Lung (tissue), 12 donors: ENCODE data around the gene ITGAV. TPM values are rescaled to one million over a fixed set of nuclear protein-coding genes. Genes with fewer than 3 reads are reported as not detected.

Experiments
- ATAC-seq: fragments of 200-7000 bp; cut with Tn5 transposase; one replicate; pipeline ENCODE4 v1.9.1; 2020; ENCODE audit warnings: moderate number of reproducible peaks; ENCODE audit not compliant: insufficient read depth, low FRiP score
- DNase-seq, 3 donors: peaks; one replicate each; pipeline ENCODE4 v3.0.0-alpha.2; 2013 to 2017
- H3K27ac ChIP-seq, 2 donors: one replicate each; pipeline ENCODE4 v1.5.1; 2013; ENCODE audit warnings: mild to moderate bottlenecking in 2 of 2, moderate library complexity in 2 of 2, control low read depth in 1 of 2, inconsistent platforms in 1 of 2, low read depth in 1 of 2, low read length in 1 of 2
- H3K27me3 ChIP-seq, 3 donors: one replicate each; pipeline ENCODE4 v1.5.1; 2013; ENCODE audit warnings: low read length in 2 of 3; ENCODE audit not compliant: control insufficient read depth in 3 of 3, insufficient read depth in 3 of 3
- H3K36me3 ChIP-seq, 4 donors: one replicate each; pipeline ENCODE4 v1.5.1; 2013; ENCODE audit warnings: low read length in 4 of 4, mild to moderate bottlenecking in 1 of 4, moderate library complexity in 1 of 4; ENCODE audit not compliant: control insufficient read depth in 4 of 4, insufficient read depth in 4 of 4
- H3K4me1 ChIP-seq, 5 donors: one replicate each; pipeline ENCODE4 v1.5.1; 2013; ENCODE audit warnings: low read length in 5 of 5, mild to moderate bottlenecking in 2 of 5, moderate library complexity in 1 of 5; ENCODE audit not compliant: control insufficient read depth in 5 of 5, insufficient read depth in 5 of 5
- H3K4me3 ChIP-seq: one replicate; pipeline ENCODE4 v1.5.1; 2013; ENCODE audit warnings: mild to moderate bottlenecking, control low read depth, moderate library complexity
- H3K9ac ChIP-seq, 2 donors: one replicate each; pipeline ENCODE4 v1.5.1; 2013; ENCODE audit warnings: low read length in 2 of 2, control low read depth in 1 of 2; ENCODE audit not compliant: insufficient read depth in 1 of 2
- H3K9me3 ChIP-seq, 4 donors: one replicate each; pipeline ENCODE4 v1.5.1; 2013; ENCODE audit warnings: low read length in 3 of 4, mild to moderate bottlenecking in 1 of 4, moderate library complexity in 1 of 4; ENCODE audit not compliant: control insufficient read depth in 4 of 4, insufficient read depth in 3 of 4
- WGBS, 2 donors: extraction: QIAGEN DNeasy Blood & Tissue Kit; methylation state at CpG; one replicate each; pipeline ENCODE4 v1.1.7; 2013; 5-methylcytosine and 5-hydroxymethylcytosine counted together
- polyA plus RNA-seq, 2 donors: library from polyadenylated mRNA; stranded (reverse); fragments of 200-250 nt; gene quantifications; one replicate each; pipeline ENCODE4 v1.2.1, GENCODE V29; 2013
- total RNA-seq, 2 donors: library from RNA; depleted of rRNA in 1 of 2; stranded (reverse); fragments of >200 nt in 1 of 2; gene quantifications; one replicate each; pipeline ENCODE4 v1.2.1, GENCODE V29; 2014 to 2021
- TF ChIP-seq, protein P1 (sequence below): IDR thresholded peaks from 2 replicates; pipeline ENCODE4 v1.5.1; 2012; ENCODE audit warnings: mild to moderate bottlenecking; ENCODE audit errors: control extremely low read depth, extremely low read depth
- donor health status: control.
- donor health status: control.
- donor health status: Bipolar disorder and iron deficiency.
- donor health status: healthy.
- donor health status: DM: yes; HTN: yes; CAD: no.

The ITGAV gene
- total and polyA plus RNA-seq, 4 donors, result 10.1 to 91.8 (median 43.8) TPM

DNA sequence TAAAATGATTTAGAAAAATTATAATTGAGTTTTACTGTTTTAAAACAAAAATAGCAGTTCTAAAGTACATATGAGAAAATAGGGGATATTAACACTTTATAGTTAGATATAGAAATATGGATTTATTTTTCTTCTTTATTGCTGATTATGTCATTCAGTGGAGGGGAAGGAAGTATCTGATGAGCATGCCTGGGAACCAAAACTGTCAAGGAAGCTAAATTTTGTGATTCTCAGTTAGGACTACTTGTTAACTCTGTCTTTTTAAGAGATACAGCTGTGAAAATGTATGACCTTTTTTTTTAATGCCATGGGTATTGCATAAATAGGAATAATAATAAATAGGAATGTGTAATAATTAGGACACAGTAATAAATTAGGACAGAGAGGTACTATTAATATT lies 44.8 kb downstream of the ITGAV start:
- H3K27ac ChIP-seq, result no peak overlapping the region
- no peaks in the 10 kb centered on the region for H3K9me3 ChIP-seq
- peaks cover 0 to 2% (median 0%) of the 10 kb centered on the region in 5 donors for H3K4me1 ChIP-seq
- TF ChIP-seq, protein P1, sequence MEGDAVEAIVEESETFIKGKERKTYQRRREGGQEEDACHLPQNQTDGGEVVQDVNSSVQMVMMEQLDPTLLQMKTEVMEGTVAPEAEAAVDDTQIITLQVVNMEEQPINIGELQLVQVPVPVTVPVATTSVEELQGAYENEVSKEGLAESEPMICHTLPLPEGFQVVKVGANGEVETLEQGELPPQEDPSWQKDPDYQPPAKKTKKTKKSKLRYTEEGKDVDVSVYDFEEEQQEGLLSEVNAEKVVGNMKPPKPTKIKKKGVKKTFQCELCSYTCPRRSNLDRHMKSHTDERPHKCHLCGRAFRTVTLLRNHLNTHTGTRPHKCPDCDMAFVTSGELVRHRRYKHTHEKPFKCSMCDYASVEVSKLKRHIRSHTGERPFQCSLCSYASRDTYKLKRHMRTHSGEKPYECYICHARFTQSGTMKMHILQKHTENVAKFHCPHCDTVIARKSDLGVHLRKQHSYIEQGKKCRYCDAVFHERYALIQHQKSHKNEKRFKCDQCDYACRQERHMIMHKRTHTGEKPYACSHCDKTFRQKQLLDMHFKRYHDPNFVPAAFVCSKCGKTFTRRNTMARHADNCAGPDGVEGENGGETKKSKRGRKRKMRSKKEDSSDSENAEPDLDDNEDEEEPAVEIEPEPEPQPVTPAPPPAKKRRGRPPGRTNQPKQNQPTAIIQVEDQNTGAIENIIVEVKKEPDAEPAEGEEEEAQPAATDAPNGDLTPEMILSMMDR, result no peak
- no peak overlapping the region for H3K9ac ChIP-seq
- DNase-seq, result no peak
- H3K27me3 ChIP-seq, result no peaks in the 10 kb centered on the region
- no peak overlapping the region for H3K4me3 ChIP-seq
- H3K36me3 ChIP-seq, result peaks cover 0 to 12% (median 2%) of the 10 kb centered on the region in 4 donors
- no peak for ATAC-seq

DNA sequence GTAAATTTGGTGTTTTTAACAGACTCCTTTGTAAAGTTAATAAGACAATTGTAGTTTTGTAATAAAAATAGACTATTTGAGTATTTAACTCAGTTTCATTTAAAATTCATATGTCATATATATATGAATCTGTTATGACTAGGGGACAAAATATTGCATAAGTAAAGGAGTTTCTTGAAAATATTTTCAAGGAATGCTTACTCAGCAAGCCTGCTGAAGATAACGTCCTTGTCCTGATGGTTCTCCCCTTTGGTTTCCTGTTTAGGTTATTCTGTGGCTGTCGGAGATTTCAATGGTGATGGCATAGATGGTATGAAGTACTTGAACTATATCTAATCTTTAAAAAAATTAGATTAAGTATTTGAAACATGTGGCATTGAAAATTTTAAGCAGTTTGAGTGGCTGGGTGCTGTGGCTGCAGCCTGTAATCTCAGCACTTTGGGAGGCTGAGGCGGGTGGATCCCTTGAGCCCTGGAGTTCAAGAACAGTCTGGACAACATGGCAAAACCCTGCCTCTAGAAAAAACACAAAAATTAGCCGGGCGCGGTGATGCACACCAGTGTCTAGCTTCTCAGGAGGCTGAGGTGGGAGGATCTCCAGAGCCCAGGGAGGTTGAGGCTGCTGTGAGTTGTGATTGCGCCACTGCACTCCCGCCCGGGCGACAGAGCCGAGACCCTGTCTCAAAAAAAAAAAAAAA lies 47.1 kb downstream of the ITGAV start:
- Histone ChIP-seq H3K9ac (no peak overlapping the region), H3K9me3 (no peaks in the 10 kb centered on the region), H3K36me3 (peaks cover 0 to 17% (median 6%) of the 10 kb centered on the region in 4 donors), H3K4me1 (peaks cover 0 to 2% (median 0%) of the 10 kb centered on the region in 5 donors), H3K27ac (no peak overlapping the region), H3K4me3 (no peak overlapping the region), H3K27me3 (no peaks in the 10 kb centered on the region)
- ATAC-seq (no peak), DNase-seq (no peak)
- TF ChIP-seq, protein P1, result no peak
- 61 to 83% methylated on average over 11 of the region's 11 CpGs for WGBS, 2 donors

DNA sequence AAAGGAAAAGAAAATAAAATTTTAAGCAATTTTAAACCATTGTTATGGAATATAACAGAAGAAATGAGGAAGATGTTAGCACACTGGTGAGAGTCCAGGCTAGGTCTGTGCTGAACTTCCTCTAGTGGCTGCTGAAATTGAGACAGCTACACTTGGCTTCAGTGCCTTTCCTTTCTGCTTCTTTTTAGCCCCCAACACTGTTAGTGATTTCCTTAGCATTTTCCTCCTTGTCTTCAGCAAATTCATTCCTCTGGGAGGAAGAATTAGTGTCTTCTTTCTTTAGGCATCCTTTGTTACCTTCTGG lies 47.6 kb downstream of the ITGAV start:
- DNase-seq (no peak), ATAC-seq (no peak)
- TF ChIP-seq, protein P1, result no peak
- no peak overlapping the region for H3K27ac ChIP-seq
- no peaks in the 10 kb centered on the region for H3K27me3 ChIP-seq
- peaks cover 0 to 2% (median 0%) of the 10 kb centered on the region in 5 donors for H3K4me1 ChIP-seq
- no peak overlapping the region for H3K9ac ChIP-seq
- no peak overlapping the region for H3K4me3 ChIP-seq
- H3K9me3 ChIP-seq, result no peaks in the 10 kb centered on the region
- peaks cover under 1 to 21% (median 6%) of the 10 kb centered on the region in 4 donors for H3K36me3 ChIP-seq

DNA sequence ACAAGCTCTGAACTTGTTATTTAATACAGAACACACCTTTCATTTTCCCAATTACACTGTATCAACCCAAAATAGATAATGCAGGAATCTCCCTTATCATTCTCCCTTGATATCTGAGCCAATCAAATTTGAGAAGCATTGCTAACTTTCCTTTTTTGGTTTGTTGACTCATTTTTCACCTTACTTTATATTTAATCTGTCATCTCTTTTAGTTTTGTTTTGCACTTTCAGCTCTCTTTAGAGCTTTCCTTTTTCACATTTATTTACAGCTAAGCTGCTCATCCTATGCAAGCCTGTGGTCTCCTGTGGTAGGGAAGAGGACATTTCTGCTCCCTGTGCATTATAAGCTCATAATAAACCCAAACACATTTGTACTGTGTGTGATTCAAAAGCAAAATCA lies 50.1 kb downstream of the ITGAV start:
- Histone ChIP-seq H3K4me3 (no peak overlapping the region), H3K4me1 (peaks cover 0 to 2% (median 0%) of the 10 kb centered on the region in 5 donors), H3K27me3 (no peaks in the 10 kb centered on the region), H3K27ac (no peak overlapping the region), H3K9me3 (no peaks in the 10 kb centered on the region), H3K9ac (no peak overlapping the region), H3K36me3 (peaks cover 4 to 25% (median 6%) of the 10 kb centered on the region in 4 donors)
- TF ChIP-seq, protein P1, result no peak
- no peak for DNase-seq
- ATAC-seq, result no peak
